NCI-H1092 treated with DMSO at 0.1 percent for 48 hours (cell line): ENCODE data around the gene ITSN1.
"Not testable (repeated sequence)": the region's sequence is repeated elsewhere in the genome, so short reads cannot be mapped to it uniquely, and the experiment has no call there.

Experiments
- DNase-seq: peaks from one replicate; lab custom pipeline; 2025; lab: John Stamatoyannopoulos, UW

ITSN1 gene

DNA sequence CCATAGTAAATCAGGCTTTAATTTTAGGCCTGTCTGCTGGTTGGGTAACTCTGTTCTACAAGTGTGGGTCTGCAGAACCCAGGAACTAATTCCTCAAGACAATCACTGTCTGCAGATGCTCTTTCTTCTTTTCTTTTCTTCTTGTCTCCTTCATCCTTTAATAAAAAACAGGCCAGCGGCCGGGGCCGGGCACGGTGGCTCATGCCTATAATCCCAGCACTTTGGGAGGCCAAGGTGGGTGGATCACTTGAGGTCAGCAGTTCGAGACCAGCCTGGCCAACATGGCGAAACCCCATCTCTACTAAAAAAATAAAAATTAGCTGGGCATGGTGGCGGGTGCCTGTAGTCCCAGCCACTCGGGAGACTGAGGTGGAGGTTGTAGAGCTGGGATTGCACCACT lies 220.9 kb downstream of the ITSN1 start:
- DNase-seq, result not testable (repeated sequence)

DNA sequence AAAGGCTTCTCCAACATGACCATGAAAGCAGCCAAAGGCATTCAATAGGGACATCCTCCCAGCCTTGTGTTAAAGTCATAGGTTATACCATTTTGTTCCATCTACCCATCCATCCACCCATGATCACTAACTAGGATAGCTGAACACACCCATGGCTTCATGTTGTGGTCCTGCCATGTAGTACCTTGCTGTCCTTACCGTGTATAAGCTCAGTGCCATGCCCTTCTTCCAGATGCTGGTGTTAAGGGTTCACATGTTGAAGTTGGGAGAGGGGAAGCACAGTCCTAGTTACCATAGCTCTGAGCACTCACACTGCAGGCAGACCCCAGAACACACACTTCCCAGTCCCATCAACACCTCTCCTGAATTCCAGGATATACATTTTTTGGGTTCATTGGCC lies 221.8 kb downstream of the ITSN1 start:
- DNase-seq, result no peak

GRCh38 chr21:33865176-33865575 lies 222.9 kb downstream of the ITSN1 start:
- DNase-seq, result no peak

DNA sequence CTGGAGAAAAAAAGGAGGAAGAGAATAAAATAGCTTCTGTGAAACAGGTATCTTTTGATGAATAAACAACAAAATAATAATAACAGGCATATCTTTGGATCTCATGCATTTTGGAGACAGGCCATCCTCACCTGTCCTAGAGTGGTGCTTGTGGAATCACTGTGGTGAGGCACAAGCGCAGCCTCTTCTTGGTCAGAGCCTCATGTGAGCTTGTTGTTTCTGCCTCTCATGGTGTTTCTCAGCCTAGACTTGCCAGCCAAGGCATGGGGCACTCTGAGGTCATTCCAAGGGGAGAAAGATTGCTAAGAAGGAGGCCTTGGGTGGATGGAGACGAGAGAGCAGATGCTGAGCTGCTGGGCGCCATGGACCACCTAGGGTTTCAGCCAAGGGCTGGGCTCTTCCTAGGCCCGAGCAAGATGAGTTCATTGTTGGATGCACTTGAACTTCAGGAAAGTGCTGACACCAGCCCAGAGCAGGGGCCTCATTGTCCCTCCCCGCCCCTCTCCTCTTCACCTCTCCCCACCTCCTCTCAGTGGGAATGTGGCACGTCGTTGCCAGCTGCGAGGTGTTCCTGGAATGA lies 223.8 kb downstream of the ITSN1 start:
- DNase-seq, result no peak

DNA sequence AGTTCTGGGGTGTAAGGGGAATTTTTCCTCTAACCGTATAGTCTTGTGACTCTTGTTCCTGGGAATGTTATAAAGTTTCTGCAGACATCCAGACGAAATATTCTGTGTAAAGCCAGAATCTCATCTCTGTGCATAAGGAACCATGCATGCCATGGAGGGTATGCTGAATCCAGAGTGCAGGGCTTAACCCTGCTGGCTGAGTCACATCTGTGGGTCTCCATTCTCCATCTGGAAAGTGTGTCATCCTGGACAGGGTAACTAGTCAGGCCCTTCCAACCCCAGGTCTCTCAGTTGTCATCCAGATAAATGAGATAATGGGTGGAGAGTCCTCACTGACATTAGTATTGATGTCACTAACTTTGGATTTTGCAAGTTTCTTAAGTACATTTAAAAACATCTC lies 224.5 kb downstream of the ITSN1 start:
- DNase-seq, result no peak

DNA sequence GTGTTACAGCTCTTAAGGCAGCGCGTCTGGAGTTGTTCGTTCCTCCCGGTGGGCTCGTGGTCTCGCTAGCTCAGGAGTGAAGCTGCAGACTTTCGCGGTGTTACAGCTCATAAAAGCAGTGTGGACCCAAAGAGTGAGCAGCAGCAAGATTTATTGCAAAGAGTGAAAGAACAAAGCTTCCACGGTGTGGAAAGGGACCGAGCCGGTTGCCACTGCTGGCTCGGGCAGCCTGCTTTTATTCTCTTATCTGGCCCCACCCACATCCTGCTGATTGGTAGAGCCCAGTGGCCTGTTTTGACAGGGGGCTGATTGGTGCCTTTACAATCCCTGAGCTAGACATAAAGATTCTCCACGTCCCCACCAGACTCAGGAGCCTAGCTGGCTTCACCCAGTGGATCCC lies 225.6 kb downstream of the ITSN1 start:
- DNase-seq, result not testable (repeated sequence)

- no peak for DNase-seq
These were observed 227.6 kb downstream of the ITSN1 start for GRCh38 chr21:33869873-33870272.

- DNase-seq, result no peak
These were observed 228.5 kb downstream of the ITSN1 start for GRCh38 chr21:33870768-33871167.

- DNase-seq, result no peak
These were observed 228.9 kb downstream of the ITSN1 start for GRCh38 chr21:33871171-33871570.

- DNase-seq, result no peak
These were observed 230.7 kb downstream of the ITSN1 start for GRCh38 chr21:33872881-33873515.

DNA sequence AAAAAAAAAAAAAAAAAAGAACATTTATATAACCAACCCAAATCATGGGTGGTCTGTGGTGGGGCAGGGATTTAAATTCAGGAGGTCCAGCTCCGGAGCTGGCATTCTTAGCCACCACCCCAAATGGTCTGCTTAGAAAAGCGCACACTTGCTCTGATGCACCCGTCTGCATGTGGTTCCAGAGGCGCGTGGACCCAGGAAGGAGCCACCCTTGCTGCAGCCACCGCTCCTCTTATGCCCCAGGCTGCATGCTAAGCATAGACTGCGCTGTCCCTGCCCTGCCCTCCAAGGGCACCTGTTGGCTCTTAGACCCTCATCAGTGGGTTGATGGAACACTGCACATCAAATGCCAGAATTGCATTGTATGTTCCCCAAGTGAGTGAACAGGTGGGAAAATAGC lies 231.9 kb downstream of the ITSN1 start:
- no peak for DNase-seq

- no peak for DNase-seq
These were observed 232.9 kb downstream of the ITSN1 start for GRCh38 chr21:33875026-33875695.

GRCh38 chr21:33878824-33879223 lies 236.5 kb downstream of the ITSN1 start:
- no peak for DNase-seq

GRCh38 chr21:33880626-33881025 lies 238.3 kb downstream of the ITSN1 start:
- no peak for DNase-seq

DNA sequence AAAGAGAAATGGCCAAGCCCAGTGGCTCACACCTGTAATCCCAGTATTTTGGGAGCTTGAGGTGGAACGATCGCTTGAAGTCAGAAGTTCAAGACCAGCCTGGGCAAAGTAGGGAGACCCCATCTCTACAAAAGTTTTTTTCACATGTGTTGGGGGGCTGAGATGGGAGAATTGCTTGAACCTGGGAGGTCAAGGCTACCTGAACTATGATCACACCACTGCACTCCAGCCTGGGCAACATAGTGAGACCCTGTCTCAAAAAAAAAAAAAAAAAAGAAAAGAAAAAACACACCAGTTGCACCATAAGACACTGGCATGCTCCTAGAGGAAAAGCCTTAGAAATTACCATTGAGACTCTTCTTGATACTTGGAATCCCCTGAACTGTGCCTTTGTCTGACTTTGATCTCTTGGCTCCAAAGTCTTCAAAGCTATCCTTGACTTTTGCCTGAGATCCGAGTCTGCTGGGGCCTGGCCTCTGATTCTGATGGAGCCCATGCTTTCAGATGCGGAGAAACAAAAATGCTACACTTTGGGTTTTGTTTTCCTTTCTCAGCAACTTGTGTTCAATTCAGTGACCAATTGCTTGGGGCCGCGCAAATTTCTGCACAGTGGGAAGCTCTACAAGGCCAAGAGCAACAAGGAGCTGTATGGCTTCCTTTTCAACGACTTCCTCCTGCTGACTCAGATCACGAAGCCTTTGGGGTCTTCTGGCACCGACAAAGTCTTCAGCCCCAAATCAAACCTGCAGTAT lies 239.6 kb downstream of the ITSN1 start:
- DNase-seq, result no peak

GRCh38 chr21:33883118-33883517 lies 240.8 kb downstream of the ITSN1 start:
- DNase-seq, result no peak

GRCh38 chr21:33884376-33885171 lies 242.3 kb downstream of the ITSN1 start:
- no peak for DNase-seq

DNA sequence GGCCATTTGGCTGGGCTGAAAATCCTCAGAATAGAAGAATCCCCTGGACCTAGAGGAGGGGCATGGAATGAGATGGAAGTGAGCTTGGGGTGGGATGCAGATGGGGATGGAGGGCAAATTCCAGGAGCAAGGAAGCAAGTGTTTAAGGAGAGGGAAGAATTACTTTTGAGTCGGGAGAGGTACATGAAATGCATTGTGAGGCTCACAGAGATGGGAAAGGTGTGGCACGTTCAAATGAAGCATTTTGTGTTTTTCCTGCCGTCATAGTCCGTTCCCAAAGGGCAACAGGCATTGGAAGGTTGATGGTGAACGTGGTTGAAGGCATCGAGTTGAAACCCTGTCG lies 242.8 kb downstream of the ITSN1 start:
- no peak for DNase-seq

- DNase-seq, result no peak
These were observed 244.0 kb downstream of the ITSN1 start for GRCh38 chr21:33886321-33886720.

GRCh38 chr21:33890187-33890586 lies 247.9 kb downstream of the ITSN1 start:
- no peak for DNase-seq

DNA sequence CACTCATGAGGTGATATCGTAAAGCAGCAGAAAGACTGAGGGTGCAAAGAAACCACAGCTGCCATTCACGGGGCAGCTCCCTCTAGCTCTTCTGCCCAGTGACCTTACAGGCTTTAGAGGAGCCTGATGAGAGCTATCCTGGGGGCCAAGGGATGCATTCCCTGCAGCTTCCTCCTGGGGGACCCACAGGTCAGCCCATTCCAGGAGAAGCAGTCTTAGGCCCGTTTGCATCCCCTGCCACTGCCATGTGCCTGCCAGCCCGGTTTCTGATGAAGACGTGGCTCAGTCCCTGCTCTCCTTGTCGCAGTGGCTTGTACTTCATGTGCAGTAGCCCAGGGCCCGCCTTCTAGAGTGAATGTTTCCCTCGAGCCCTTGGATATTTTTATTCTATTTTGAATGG lies 250.6 kb downstream of the ITSN1 start:
- DNase-seq, result no peak

DNA sequence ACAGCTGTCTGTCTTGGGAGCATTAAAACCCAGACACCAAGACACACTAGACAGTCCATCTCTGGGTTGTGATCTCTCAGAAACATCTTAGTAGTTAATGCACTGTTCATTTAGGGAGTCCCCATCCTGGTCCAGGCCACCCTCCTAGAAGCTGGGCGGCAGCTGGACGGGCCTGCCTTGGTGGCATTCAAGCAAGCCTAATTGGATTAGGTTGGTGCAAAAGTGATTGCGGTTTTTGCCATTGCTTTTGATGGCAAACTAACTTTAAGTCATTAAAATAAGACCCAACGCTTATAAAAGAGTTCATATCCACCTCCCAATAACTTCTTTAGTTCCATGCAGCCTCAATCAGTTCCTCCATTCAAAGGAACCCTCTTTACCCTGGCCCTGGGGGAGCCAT lies 251.6 kb downstream of the ITSN1 start:
- no peak for DNase-seq
